ENCODE measurements around the gene ING5. TPM values are rescaled to one million over a fixed set of nuclear protein-coding genes. Genes with fewer than 3 reads are reported as not detected.

The ING5 gene
- total and polyA plus RNA-seq, 2 donors (not counting 3 experiments of a cell fraction or from before 2014, with no cell fraction given), result 24.5 to 33.4 TPM

DNA sequence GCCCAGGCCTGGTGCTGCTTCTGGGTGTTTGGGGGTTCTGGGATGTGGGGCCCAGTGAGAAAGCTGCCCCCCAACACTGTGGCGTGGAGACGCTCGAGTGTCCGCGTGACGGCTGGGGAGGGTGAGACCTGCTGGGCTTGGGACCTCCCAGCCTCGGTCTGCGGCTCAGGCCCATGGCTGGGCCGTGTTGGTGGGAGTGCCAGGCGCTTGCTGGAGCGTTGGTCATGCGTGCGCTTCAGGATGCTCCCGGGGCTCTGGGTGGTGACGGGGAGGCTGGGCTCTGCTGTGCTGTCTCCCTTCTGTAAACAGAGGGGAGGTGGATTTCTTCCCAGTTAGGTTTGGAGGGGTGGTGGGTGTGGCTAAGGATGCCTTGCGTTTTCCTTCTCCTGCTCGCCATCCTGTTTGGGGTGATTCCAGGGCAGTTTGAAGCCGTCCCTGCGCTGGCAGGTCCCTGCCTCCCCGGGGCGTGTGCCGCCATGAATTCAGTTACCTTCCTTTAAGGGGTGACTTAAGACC, 75.4 kb downstream of the ING5 start:
- Histone ChIP-seq H3K4me2 (ENCODE audit: insufficient read depth, low read length) (no peak overlapping the region), H3K4me3 (replicated peaks in 1 of 3; ENCODE audit: insufficient read depth in 1 of 3, low read depth in 1 of 3, low read length in 3 of 3) (no peak overlapping the region), H3K9me1 (replicated peaks; ENCODE audit: control insufficient read depth, extremely low read depth, insufficient read depth, low read length) (no peaks in the 10 kb centered on the region), H3K9ac (replicated peaks; ENCODE audit: extremely low read depth, insufficient read depth, low read length) (no peak overlapping the region), H4K20me1 (replicated peaks; ENCODE audit: control insufficient read depth, extremely low read depth, insufficient read depth, low read length) (no peaks in the 10 kb centered on the region), H3K27ac (ENCODE audit: insufficient read depth, low read depth, low read length) (no peak overlapping the region), H3K4me1 (ENCODE audit: control insufficient read depth, extremely low read depth, insufficient read depth, low read length) (peaks cover 3% of the 10 kb centered on the region), H3K36me3 (ENCODE audit: control insufficient read depth in 2 of 2, extremely low read depth in 1 of 2, insufficient read depth in 2 of 2, low read length in 2 of 2) (no peaks in the 10 kb centered on the region), H3K9me3 (replicated peaks; ENCODE audit: control insufficient read depth, insufficient read depth, low read length) (no peaks in the 10 kb centered on the region), H3K27me3 (ENCODE audit: control insufficient read depth in 2 of 2, insufficient read depth in 2 of 2, low read length in 2 of 2) (no peaks in the 10 kb centered on the region), H3K79me2 (ENCODE audit: control insufficient read depth, insufficient read depth, low read length) (no peaks in the 10 kb centered on the region), H2AFZ (ENCODE audit: low read depth, low read length) (no peak overlapping the region)
- DNase-seq (ENCODE audit: low read depth, low spot score) (no peak), FAIRE-seq (no peak)
- ChIA-PET POLR2A (no interaction called here), CTCF (no interaction called here)
- BruUV-seq (replicated peaks), result no TSS peak
- intact Hi-C loops (cut with micrococcal nuclease) (no loop called here), dilution Hi-C loops (cut with MboI; ENCODE audit: extremely low pct_ligation_motif_present, low sequenced_read_pairs) (no loop called here)
- no peak for TF ChIP-seq EZH2 (IDR thresholded peaks at IDR 0.05; ENCODE audit: borderline replicate concordance, low read depth, low read length, severe bottlenecking)
- TF ChIP-seq FOS (IDR thresholded peaks at IDR 0.05; ENCODE audit: borderline replicate concordance, insufficient read depth, low read length), result no peak
- no peak for TF ChIP-seq JUN (IDR thresholded peaks at IDR 0.05; ENCODE audit: borderline replicate concordance, insufficient read depth, insufficient read length, low read depth)
- TF ChIP-seq, protein P1, sequence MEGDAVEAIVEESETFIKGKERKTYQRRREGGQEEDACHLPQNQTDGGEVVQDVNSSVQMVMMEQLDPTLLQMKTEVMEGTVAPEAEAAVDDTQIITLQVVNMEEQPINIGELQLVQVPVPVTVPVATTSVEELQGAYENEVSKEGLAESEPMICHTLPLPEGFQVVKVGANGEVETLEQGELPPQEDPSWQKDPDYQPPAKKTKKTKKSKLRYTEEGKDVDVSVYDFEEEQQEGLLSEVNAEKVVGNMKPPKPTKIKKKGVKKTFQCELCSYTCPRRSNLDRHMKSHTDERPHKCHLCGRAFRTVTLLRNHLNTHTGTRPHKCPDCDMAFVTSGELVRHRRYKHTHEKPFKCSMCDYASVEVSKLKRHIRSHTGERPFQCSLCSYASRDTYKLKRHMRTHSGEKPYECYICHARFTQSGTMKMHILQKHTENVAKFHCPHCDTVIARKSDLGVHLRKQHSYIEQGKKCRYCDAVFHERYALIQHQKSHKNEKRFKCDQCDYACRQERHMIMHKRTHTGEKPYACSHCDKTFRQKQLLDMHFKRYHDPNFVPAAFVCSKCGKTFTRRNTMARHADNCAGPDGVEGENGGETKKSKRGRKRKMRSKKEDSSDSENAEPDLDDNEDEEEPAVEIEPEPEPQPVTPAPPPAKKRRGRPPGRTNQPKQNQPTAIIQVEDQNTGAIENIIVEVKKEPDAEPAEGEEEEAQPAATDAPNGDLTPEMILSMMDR (IDR thresholded peaks at IDR 0.05; ENCODE audit: extremely low read depth in 1 of 2, insufficient read depth in 1 of 2, low read depth in 1 of 2, low read length in 2 of 2), result no peak
- no peak for TF ChIP-seq GATA2 (IDR thresholded peaks at IDR 0.05; ENCODE audit: insufficient read depth, insufficient read length, low read depth, low read length)
- TF ChIP-seq, protein P2, sequence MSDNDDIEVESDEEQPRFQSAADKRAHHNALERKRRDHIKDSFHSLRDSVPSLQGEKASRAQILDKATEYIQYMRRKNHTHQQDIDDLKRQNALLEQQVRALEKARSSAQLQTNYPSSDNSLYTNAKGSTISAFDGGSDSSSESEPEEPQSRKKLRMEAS (IDR thresholded peaks at IDR 0.05; ENCODE audit: insufficient read depth, insufficient read length), result no peak
- TF ChIP-seq MYC (IDR thresholded peaks at IDR 0.05; ENCODE audit: low read depth, low read length), result no peak
- TF ChIP-seq POLR2A (IDR thresholded peaks at IDR 0.05; ENCODE audit: low read depth, low read length), result no peak
- TF ChIP-seq POLR2AphosphoS5 (IDR thresholded peaks at IDR 0.05; ENCODE audit: insufficient read depth, low read depth, low read length), result no peak

All from endothelial cell of umbilical vein (primary cell).